Activated T-cell treated with anti-CD3 and anti-CD28 coated beads, Interleukin-2, amount 50 U/mL, for 24 hours (primary cell): Measurements from ENCODE around the gene AMBRA1.
A peak's percentile ranks its signal among the peaks of the same experiment; 100 is the strongest.

Experiments used
- DNase-seq: peaks from one replicate; pipeline ENCODE4 v3.0.0-alpha.2; 2020
- H3K27ac Mint-ChIP-seq: 2 replicates; pipeline ENCODE4 v1.8.0; 2020; ENCODE audit warnings: mild to moderate bottlenecking, mixed read lengths
- H3K27me3 Mint-ChIP-seq: 2 replicates; pipeline ENCODE4 v1.8.0; 2020; ENCODE audit warnings: mixed read lengths
- H3K36me3 Mint-ChIP-seq: 2 replicates; pipeline ENCODE4 v1.8.0; 2020; ENCODE audit warnings: low read depth, mixed read lengths
- H3K4me1 Mint-ChIP-seq: 2 replicates; pipeline ENCODE4 v1.8.0; 2020; ENCODE audit warnings: low read depth, mixed read lengths
- H3K4me3 Mint-ChIP-seq: 2 replicates; pipeline ENCODE4 v1.8.0; 2020; ENCODE audit warnings: mild to moderate bottlenecking, moderate library complexity, mixed read lengths
- H3K9me3 Mint-ChIP-seq: 2 replicates; pipeline ENCODE4 v1.8.0; 2020; ENCODE audit warnings: mixed read lengths

The AMBRA1 gene

GRCh38 chr11:46367244-46367915 is 226.4 kb downstream of the AMBRA1 start:
- Mint-ChIP-seq H3K4me3 (peak overlapping the region; percentile 29), H3K27me3 (no peaks in the 10 kb centered on the region), H3K9me3 (no peaks in the 10 kb centered on the region), H3K27ac (peak overlapping the region; percentile 90), H3K36me3 (peaks cover 74% of the 10 kb centered on the region), H3K4me1 (peaks cover 55% of the 10 kb centered on the region)
- peak; percentile 86 for DNase-seq

DNA sequence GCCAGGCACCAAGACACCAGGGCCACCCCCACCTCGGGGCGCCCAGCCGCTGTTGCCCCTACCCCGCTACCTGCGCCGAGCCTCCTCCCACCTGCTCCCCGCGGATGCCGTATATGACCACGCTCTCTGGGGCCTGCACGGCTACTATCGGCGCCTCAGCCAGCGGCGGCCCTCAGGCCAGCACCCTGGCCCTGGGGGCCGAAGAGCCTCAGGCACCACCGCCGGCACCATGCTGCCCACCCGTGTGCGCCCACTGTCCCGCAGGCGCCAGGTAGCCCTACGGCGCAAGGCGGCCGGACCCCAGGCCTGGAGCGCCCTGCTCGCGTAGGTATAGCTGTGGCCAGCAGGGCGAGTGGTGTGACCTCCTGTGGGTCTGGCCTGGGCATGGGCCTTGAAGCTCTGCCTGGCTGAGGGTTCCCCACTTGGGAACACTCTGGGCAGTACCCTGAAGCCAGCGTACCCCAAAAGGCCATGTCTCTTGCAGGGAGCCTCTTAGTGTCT is 227.1 kb downstream of the AMBRA1 start:
- Mint-ChIP-seq H3K27me3 (no peaks in the 10 kb centered on the region), H3K4me1 (peaks cover 62% of the 10 kb centered on the region), H3K4me3 (no peak overlapping the region), H3K36me3 (peaks cover 68% of the 10 kb centered on the region), H3K9me3 (no peaks in the 10 kb centered on the region), H3K27ac (peak overlapping the region; percentile 90)
- DNase-seq: no peak

DNA sequence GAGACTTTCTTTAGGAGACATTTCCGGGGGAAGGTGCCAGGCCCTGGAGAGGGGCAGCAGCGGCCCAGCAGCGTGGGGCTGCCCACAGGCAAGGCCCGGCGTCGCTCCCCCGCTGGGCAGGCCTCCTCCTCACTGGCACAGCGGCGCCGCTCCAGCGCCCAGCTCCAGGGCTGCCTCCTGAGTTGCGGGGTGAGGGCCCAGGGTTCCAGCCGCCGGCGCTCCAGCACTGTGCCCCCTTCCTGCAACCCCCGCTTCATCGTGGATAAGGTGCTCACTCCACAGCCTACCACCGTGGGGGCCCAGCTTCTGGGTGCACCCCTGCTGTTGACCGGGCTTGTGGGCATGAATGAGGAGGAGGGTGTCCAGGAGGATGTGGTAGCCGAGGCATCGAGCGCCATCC is 227.6 kb downstream of the AMBRA1 start:
- peak overlapping the region; percentile 96 for H3K27ac Mint-ChIP-seq
- H3K4me3 Mint-ChIP-seq: no peak overlapping the region
- DNase-seq: no peak
- no peaks in the 10 kb centered on the region for H3K9me3 Mint-ChIP-seq
- H3K36me3 Mint-ChIP-seq: peaks cover 64% of the 10 kb centered on the region
- no peaks in the 10 kb centered on the region for H3K27me3 Mint-ChIP-seq
- peaks cover 66% of the 10 kb centered on the region for H3K4me1 Mint-ChIP-seq

DNA sequence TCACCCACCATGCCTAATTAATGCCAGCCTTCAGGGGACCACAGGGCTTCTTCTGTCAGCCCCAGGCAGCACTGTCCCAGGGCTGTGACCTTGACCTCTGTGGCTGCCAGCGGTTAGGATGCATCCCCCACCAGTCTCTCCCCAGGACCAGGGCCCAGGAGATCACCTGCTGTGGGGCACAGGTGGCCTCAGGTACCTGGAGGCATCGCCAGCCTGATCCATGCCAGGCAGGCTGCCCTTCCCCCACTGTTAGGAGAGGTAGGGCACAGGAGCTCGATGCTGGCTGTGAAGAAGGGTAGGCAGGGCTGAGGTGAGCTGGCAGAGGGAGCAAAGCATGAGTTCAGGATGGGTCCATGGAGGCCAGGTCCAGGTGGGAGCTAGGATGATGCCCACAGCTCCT is 229.0 kb downstream of the AMBRA1 start:
- Mint-ChIP-seq H3K9me3 (no peaks in the 10 kb centered on the region), H3K27ac (peak overlapping the region; percentile 96), H3K4me1 (peaks cover 77% of the 10 kb centered on the region), H3K4me3 (no peak overlapping the region), H3K27me3 (no peaks in the 10 kb centered on the region), H3K36me3 (peaks cover 54% of the 10 kb centered on the region)
- DNase-seq: no peak

- Mint-ChIP-seq H3K4me1 (peaks cover 72% of the 10 kb centered on the region), H3K4me3 (no peak overlapping the region), H3K27ac (peak overlapping the region; percentile 96), H3K9me3 (no peaks in the 10 kb centered on the region), H3K36me3 (peaks cover 47% of the 10 kb centered on the region), H3K27me3 (no peaks in the 10 kb centered on the region)
- no peak for DNase-seq
Measured at GRCh38 chr11:46364056-46364455, 229.8 kb downstream of the AMBRA1 start.

- peaks cover 75% of the 10 kb centered on the region for H3K4me1 Mint-ChIP-seq
- H3K27ac Mint-ChIP-seq: peak overlapping the region; percentile 96
- DNase-seq: no peak
- no peaks in the 10 kb centered on the region for H3K27me3 Mint-ChIP-seq
- H3K36me3 Mint-ChIP-seq: peaks cover 41% of the 10 kb centered on the region
- no peak overlapping the region for H3K4me3 Mint-ChIP-seq
- H3K9me3 Mint-ChIP-seq: no peaks in the 10 kb centered on the region
Measured at GRCh38 chr11:46363455-46364005, 230.3 kb downstream of the AMBRA1 start.

GRCh38 chr11:46363031-46363407 is 230.8 kb downstream of the AMBRA1 start:
- Mint-ChIP-seq H3K27me3 (no peaks in the 10 kb centered on the region), H3K9me3 (no peaks in the 10 kb centered on the region), H3K27ac (peak overlapping the region; percentile 96), H3K4me1 (peaks cover 76% of the 10 kb centered on the region), H3K4me3 (peak overlapping the region; percentile 38), H3K36me3 (peaks cover 36% of the 10 kb centered on the region)
- no peak for DNase-seq

DNA sequence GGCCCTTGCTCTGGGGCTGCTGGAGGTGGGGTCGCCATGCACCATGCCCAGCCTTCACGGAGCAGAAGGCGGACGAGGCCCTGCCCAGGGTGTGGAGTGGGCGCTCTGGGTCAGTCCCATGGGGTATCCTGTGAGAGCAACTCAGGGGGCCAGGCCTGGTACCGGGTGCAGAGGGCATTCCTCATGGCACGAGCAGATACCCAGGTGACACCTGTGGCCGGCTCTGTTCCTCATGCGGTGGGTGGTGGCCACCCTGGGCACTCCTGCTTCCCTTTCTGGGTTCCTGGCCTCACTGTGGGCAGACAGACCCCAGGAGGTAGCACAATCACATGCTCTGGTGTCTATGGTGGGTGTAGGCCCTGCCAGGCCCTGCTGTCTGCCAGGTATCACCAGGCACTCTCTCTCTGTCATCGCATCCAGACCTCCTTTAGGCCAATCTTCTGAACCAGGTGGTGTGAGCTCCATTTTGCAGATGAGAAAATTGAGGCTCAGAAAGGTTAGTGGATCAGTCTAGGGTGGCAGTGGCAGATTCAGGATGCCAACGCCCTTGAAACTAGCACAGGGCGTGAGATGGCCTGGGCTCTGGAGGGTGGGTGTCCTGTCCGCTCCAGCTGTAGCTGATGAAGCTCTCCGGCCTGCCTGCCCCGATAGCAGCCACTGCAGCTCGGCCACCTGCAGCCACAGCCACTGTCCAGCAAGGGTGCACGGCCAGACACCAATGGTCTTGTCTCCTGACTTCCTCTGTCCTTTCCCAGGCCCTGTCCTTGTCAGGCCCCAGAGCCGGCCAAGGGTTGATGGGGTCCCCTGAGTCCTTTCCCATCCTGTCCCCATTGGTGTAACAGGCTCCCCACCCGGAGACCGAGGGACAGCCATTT is 231.4 kb downstream of the AMBRA1 start:
- peak overlapping the region; percentile 96 for H3K27ac Mint-ChIP-seq

DNA sequence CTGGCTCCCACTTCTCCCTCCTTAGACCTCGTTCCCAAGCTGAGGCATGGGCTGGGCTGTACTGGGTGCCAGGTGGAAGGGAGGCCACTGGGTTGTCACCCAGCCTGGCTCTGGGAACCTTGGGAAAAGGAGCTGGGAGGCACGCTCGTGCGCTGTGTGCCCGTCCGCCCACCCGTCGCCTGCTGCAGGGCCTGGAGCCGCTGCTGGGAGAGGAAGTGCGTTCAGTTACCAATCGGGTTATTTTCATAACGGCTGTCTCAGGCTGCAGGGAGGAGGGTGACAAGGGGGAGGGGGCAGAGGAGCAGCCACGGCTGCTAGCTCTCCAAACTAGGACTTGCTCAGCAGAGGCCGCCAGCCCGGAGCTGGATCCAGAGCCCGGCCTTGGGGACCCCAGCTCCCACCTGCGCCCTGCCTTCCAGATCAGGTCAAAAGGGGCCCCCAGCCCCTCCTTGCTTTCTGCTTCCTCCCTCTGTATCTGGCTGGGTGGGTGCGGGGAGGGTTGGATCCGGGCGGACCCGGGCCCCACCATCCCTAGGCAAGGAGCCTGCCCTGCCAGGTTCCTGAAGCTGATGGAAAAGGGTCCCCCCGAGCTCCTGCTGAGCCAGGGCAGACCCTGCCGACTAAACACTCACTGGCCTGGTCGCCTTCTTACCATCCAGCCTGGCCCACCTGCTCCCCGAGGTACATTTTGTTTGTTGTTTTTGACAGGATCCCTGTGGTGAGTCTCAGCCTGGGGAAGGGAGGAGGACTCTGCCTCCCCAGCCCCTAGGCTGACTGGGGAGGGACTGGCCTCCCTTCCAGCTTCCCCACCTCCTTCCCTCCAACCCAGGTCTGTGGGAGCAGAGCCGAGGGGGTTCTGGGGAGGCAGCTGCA is 232.3 kb downstream of the AMBRA1 start:
- DNase-seq: peak; percentile 76
- Mint-ChIP-seq H3K4me3 (peak overlapping the region; percentile 77), H3K36me3 (peaks cover 41% of the 10 kb centered on the region), H3K9me3 (no peaks in the 10 kb centered on the region), H3K4me1 (peaks cover 79% of the 10 kb centered on the region), H3K27me3 (no peaks in the 10 kb centered on the region), H3K27ac (peak overlapping the region; percentile 96)

More for the DNA sequence above, 231.4 kb downstream of the AMBRA1 start:
- no peak for DNase-seq
- Mint-ChIP-seq H3K27me3 (no peaks in the 10 kb centered on the region), H3K36me3 (peaks cover 36% of the 10 kb centered on the region), H3K4me1 (peaks cover 77% of the 10 kb centered on the region), H3K9me3 (no peaks in the 10 kb centered on the region), H3K4me3 (peak overlapping the region; percentile 77)

- H3K4me1 Mint-ChIP-seq: peaks cover 82% of the 10 kb centered on the region
- peaks cover 44% of the 10 kb centered on the region for H3K36me3 Mint-ChIP-seq
- H3K9me3 Mint-ChIP-seq: no peaks in the 10 kb centered on the region
- H3K4me3 Mint-ChIP-seq: peak overlapping the region; percentile 77
- H3K27ac Mint-ChIP-seq: peak overlapping the region; percentile 96
- no peak for DNase-seq
- no peaks in the 10 kb centered on the region for H3K27me3 Mint-ChIP-seq
Measured at GRCh38 chr11:46360878-46361277, 232.9 kb downstream of the AMBRA1 start.

GRCh38 chr11:46359953-46360352 is 233.9 kb downstream of the AMBRA1 start:
- Mint-ChIP-seq H3K27me3 (no peaks in the 10 kb centered on the region), H3K36me3 (peaks cover 45% of the 10 kb centered on the region), H3K4me3 (no peak overlapping the region), H3K27ac (peak overlapping the region; percentile 96), H3K4me1 (peaks cover 77% of the 10 kb centered on the region), H3K9me3 (no peaks in the 10 kb centered on the region)
- DNase-seq: no peak

DNA sequence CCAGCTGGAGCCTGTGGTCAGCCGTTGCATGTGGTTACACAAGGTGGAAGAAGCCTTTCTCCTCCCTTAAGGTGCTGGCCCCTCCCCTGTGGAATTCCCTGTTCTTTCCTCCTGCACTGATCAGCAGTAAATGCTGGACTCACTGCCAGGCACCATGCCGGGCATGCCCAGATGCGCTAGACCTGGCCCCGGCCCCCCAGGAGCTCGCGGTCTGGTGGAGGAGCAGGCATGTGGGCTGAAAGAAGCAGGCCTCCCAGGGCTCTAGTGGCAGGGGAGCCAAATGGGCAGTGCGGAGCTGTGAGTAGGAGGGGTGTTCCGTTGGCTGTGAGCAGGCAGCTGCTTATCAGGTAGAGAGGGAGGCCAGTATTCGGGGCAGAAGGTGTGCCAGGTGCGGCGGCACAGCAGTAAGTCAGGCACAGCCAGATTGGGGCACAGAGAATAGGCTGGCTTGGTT is 236.3 kb downstream of the AMBRA1 start:
- H3K9me3 Mint-ChIP-seq: no peaks in the 10 kb centered on the region
- H3K4me3 Mint-ChIP-seq: no peak overlapping the region
- DNase-seq: no peak
- H3K4me1 Mint-ChIP-seq: peaks cover 82% of the 10 kb centered on the region
- no peaks in the 10 kb centered on the region for H3K27me3 Mint-ChIP-seq
- peak overlapping the region; percentile 83 for H3K27ac Mint-ChIP-seq
- peaks cover 46% of the 10 kb centered on the region for H3K36me3 Mint-ChIP-seq

DNA sequence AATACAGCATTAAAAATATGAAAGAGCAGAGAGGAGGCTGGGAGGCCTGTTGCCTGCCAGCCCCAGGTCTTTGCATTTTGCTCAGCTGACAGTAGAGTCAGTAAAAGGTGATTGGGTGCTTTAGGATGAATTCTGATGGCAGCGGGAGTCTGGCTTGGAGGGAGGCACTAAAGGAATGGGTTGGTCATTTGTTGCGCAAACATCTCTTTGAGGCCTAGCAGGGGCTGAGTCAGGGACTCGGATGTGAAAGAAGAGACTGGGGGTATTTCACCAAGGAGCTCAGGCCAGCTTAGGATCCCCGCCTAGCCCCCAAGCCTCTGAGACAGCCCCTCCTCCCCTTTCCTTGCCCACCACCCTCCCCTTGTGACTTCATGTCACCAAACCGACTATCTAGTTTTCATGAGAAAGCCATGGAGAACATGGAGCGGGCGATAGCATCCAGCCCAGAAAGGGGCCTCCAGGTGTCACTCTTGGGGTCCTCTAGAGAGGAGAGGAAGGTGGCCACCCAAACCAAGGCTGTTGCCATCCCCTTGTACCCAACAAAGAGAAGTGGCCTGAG is 236.8 kb downstream of the AMBRA1 start:
- H3K9me3 Mint-ChIP-seq: no peaks in the 10 kb centered on the region
- no peaks in the 10 kb centered on the region for H3K27me3 Mint-ChIP-seq
- no peak overlapping the region for H3K4me3 Mint-ChIP-seq
- H3K36me3 Mint-ChIP-seq: peaks cover 46% of the 10 kb centered on the region
- H3K27ac Mint-ChIP-seq: peak overlapping the region; percentile 83
- peaks cover 82% of the 10 kb centered on the region for H3K4me1 Mint-ChIP-seq
- DNase-seq: no peak
